Neural progenitor cell (in vitro differentiated cells): ENCODE measurements around the gene ZNF600. TPM values are rescaled to one million over a fixed set of nuclear protein-coding genes. Genes with fewer than 3 reads are reported as not detected.

Experiments used
- total RNA-seq: library from RNA; depleted of rRNA; stranded (reverse); fragments of >200 nt; gene quantifications from 2 replicates; pipeline ENCODE4 v1.2.3, GENCODE V29; 2015; ENCODE audit warnings: low replicate concordance

The ZNF600 gene
- total RNA-seq, 1 donor from 2014 or later = 2.7 TPM

Other genes starting within 250 kb of the ZNF600 start
- 12.9 and 16.2 TPM in 2 replicates for gene ZNF701, start 216.5 kb downstream of the ZNF600 start, total RNA-seq
- gene ZNF83, start 148.4 kb downstream of the ZNF600 start, total RNA-seq = 63.8 and 76.2 TPM in 2 replicates
- 12.5 and 19.9 TPM in 2 replicates for gene ZNF611, start 51.7 kb downstream of the ZNF600 start, total RNA-seq
- gene ZNF28, start 34.8 kb upstream of the ZNF600 start, total RNA-seq = 24.1 and 37.6 TPM in 2 replicates
- 30.4 and 40.7 TPM in 2 replicates for gene ZNF468, start 70.8 kb upstream of the ZNF600 start, total RNA-seq
- gene ZNF320, start 110.8 kb upstream of the ZNF600 start, total RNA-seq = 30.1 and 35.5 TPM in 2 replicates
- gene ZNF888, start 136.6 kb upstream of the ZNF600 start, total RNA-seq = 8.9 and 11.6 TPM in 2 replicates
- 22.9 and 27.7 TPM in 2 replicates for gene ZNF816, start 176.1 kb upstream of the ZNF600 start, total RNA-seq
- gene ERVV-1, start 227.1 kb upstream of the ZNF600 start, total RNA-seq = not detected in 2 replicates